ENCODE results near the gene DNPH1.

DNPH1 gene

GRCh38 chr6:43263314-43264178 lies 34.3 kb upstream of the DNPH1 start:
- DNase-seq, result peak; percentile 66

GRCh38 chr6:43262780-43263313 lies 33.6 kb upstream of the DNPH1 start:
- no peak for DNase-seq

- no peak for DNase-seq
These were observed 32.9 kb upstream of the DNPH1 start for GRCh38 chr6:43262000-43262779.

GRCh38 chr6:43261198-43261597 lies 31.9 kb upstream of the DNPH1 start:
- no peak for DNase-seq

DNA sequence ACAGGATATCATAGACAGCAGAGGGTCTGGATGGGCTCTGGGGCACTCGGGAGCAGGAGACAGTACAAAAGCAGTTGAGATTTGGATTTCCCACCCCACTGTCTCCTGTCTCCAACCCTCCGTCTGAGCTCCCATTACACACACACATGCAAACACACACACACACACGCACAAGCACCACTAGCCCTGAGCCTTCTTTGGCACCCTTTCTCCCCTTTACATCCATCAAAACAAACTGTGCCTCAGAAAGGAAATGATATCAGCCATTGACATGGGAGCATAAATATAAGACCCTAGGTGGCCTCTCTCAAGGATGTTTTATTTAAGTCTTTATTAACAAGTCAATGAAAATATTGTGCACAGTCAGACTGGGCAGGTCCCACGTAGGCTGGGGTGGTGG lies 31.5 kb upstream of the DNPH1 start:
- no peak for DNase-seq

DNA sequence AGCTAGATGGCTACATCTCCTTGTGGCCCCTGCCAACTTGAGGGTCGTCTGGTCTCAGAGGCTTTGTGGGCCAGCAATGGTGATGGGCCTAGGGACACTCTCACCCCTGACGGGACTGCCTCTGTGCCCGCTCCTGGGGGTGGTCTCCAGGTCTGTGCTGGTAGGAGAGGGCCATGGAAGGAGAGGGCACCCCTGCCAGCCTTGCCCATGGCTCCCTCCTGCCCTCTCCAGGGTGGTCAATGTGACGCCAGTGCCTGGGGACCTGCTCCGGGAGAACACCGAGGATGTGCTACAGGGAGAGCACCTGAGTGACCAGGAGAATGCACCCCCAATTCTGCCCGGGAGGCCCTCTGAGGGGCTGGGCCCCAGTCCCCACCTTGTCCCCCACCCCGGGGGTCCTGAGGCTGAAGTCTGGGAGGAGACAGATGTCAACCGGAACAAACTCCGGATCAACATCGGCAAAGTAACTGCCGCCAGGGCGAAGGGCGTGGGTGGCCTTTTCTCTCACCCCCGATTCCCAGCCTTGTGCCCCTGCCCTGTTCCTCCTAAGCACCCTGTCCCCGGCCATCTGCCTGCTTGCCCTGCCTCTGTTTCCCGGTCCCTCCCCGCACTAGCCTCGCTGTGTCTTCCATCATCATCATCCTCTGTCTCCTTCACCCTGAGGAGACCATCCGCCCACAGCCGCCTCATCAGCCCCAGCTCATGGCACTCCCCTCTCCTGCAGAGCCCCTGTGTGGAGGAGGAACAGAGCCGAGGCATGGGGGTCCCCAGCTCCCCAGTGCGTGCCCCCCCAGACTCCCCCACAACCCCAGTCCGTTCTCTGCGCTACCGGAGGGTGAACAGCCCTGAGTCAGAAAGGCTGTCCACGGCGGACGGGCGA lies 29.8 kb upstream of the DNPH1 start:
- no peak for DNase-seq

- no peak for DNase-seq
These were observed 28.9 kb upstream of the DNPH1 start for GRCh38 chr6:43258180-43258579.

GRCh38 chr6:43257367-43258145 lies 28.3 kb upstream of the DNPH1 start:
- no peak for DNase-seq

DNA sequence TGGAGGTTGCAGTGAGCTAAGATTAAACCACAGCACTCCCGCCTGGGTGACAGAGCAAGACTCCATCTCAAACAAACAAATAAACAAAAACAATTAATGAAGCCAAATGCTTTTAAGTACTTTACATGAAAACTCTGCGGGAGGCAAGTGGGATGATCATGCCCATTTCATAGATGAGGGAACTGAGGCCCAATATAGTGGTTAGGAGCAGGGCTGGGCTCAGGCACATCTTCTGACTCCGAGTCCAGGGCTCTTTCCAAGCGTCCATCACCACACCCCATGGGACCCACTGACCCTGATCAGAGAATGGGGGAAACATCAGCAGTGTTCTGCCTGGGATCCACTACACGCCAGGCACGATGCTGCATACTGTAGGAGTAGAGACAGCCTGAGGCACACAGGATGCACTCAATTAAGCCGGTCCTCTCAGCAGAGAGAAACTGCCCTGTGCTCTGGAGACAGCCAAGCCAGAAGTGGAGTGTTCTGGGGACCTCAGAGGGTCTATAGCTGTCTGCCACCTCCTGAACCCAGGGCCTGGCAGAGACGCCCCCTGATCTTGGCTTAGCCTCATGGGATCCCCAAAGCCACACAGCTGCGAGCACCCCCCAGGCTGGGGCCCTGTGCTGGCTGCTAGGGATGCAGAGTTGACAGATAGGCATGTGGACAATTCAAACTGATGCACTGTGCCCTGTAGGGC lies 27.5 kb upstream of the DNPH1 start:
- DNase-seq, result no peak

- DNase-seq, result no peak
These were observed 26.2 kb upstream of the DNPH1 start for GRCh38 chr6:43255408-43256054.

DNA sequence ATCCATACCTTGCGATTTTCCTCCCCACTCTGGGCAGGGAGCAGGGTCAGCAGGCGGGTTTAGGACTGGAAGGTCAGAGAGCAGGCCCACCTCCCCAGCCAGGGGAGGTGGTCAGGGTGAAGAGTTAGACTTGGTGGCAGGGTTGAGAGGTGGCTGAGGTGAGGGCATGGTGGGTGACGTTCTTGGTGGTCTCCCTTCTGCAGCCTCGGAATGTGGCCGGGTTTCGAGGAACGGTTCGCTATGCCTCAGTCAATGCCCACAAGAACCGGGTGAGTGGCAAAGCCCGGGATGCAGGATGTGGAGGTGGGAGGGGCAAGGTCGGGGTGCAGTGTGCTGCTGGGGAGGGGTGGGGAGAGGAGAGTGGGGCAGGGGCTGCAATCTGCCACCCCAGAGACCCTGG lies 25.6 kb upstream of the DNPH1 start:
- no peak for DNase-seq

GRCh38 chr6:43254138-43254817 lies 25.0 kb upstream of the DNPH1 start:
- DNase-seq, result no peak

DNA sequence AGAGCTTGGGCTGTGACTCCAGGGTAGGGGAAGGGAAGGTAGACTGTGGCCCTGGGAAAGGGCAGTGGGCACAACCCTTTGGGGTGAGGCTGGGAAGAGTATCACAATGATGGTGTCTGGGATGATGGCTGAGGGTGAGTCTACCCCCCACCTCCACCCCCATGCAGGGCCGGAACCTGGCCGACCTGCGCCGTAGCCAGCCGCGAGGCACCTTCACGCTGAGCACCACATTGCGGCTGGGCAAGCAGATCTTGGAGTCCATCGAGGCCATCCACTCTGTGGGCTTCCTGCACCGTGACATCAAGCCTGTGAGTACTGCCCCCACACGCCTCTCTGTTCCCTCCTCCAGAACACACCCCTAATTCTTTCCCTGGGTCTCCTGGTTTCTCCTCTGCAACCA lies 24.1 kb upstream of the DNPH1 start:
- DNase-seq, result no peak

DNA sequence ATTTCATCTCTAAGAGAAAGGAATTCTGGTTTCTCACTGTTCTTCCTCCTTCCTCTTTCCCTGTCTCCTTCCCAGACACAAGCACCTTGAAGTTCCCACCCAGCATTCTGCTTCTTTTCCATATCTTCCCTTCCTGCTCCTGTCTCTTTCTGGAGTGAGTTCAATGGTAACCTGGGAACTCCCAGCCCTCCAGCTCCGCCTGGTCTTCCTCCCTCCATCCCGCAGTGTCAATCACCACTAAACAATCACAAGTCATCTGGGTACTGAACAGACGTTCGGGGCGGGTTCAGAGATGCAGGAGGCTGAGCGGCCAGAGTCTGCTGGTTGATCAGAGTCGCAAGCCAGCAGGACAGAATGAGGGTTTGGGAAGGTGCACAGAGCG lies 21.7 kb upstream of the DNPH1 start:
- DNase-seq, result no peak

GRCh38 chr6:43248791-43249190 lies 19.5 kb upstream of the DNPH1 start:
- DNase-seq, result no peak

- DNase-seq, result no peak
These were observed 18.8 kb upstream of the DNPH1 start for GRCh38 chr6:43248101-43248500.

- peak; percentile 68 for DNase-seq
These were observed 18.1 kb upstream of the DNPH1 start for GRCh38 chr6:43247114-43247999.

DNA sequence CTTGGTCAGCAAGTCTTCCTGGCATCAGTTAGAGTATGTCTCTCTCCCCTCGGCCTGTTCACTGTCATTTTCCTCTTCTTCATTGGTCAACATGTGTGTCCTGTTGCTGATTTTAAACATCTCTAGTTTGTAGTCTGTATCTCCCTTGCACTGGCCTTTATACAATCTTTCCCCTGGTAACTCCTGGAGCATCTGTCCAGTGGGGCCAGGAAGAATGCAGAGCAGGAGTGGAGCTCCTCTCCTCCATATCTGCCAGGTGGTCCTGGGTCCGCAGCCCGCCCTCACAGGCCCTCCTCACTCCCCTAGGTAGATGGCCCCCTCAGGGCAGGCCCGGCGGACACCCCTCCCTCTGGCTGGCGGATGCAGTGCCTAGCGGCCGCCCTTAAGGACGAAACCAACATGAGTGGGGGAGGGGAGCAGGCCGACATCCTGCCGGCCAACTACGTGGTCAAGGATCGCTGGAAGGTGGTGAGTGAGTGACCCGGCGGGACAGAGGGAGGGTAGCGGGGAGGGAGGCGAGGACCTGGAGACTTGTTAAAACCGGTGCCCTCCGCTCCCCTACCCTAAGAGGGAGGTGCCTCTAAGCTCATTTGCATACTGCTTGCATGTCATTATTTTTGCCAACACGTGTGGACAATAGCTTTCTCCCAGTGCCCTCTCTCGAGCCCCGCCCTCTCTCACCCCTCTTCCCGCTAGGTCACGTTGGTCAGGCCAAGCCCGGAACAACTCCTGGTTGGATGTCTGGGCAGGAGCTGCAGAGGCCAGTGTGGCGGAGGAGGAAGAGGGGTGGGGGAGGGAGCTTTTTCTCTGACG lies 17.2 kb upstream of the DNPH1 start:
- DNase-seq, result no peak
